KMS-11 (cell line): ENCODE measurements around the gene INPP5A.

Experiments used
- H2AFZ ChIP-seq: fragments of 200-600 bp; sonication (generic); 2 replicates; pipeline ENCODE4 v1.6.1; 2016; ENCODE audit warnings: antibody characterized with exemption, mixed run types, low read depth
- H3K27ac ChIP-seq: fragments of 200-600 bp; sonication (generic); 2 replicates; pipeline ENCODE4 v1.6.1; 2016; ENCODE audit warnings: mild to moderate bottlenecking, mixed run types
- H3K27me3 ChIP-seq: fragments of 200-600 bp; sonication (generic); 2 replicates; pipeline ENCODE4 v1.6.1; 2017; ENCODE audit warnings: mild to moderate bottlenecking, low read depth, mixed run types, moderate library complexity; ENCODE audit not compliant: insufficient read depth
- H3K36me3 ChIP-seq: fragments of 200-600 bp; sonication (generic); 2 replicates; pipeline ENCODE4 v1.6.1; 2017; ENCODE audit warnings: mild to moderate bottlenecking, mixed run types; ENCODE audit not compliant: insufficient read depth
- H3K4me1 ChIP-seq: fragments of 200-600 bp; sonication (generic); 2 replicates; pipeline ENCODE4 v1.6.1; 2016; ENCODE audit warnings: mild to moderate bottlenecking, low read depth, mixed run types; ENCODE audit not compliant: poor library complexity, severe bottlenecking
- H3K4me2 ChIP-seq: fragments of 200-600 bp; sonication (generic); 2 replicates; pipeline ENCODE4 v1.7.0; 2016; ENCODE audit warnings: mild to moderate bottlenecking, mixed run types
- H3K4me3 ChIP-seq: fragments of 200-600 bp; sonication (generic); IDR thresholded peaks from 2 replicates; pipeline ENCODE4 v1.6.1; 2017; ENCODE audit warnings: low read depth, low read length, mixed read lengths; ENCODE audit not compliant: insufficient read depth
- H3K79me2 ChIP-seq: fragments of 200-600 bp; sonication (generic); 2 replicates; pipeline ENCODE4 v1.6.1; 2016; ENCODE audit warnings: low read depth, mixed run types; ENCODE audit not compliant: insufficient read depth
- H3K9ac ChIP-seq: fragments of 200-600 bp; sonication (generic); 2 replicates; pipeline ENCODE4 v1.6.1; 2016; ENCODE audit warnings: mild to moderate bottlenecking, mixed run types
- H4K20me1 ChIP-seq: fragments of 200-600 bp; sonication (generic); 2 replicates; pipeline ENCODE4 v1.6.1; 2016; ENCODE audit warnings: mild to moderate bottlenecking, mixed run types; ENCODE audit not compliant: insufficient read depth
- CTCF ChIP-seq: fragments of 200-600 bp; sonication (generic); conservative IDR thresholded peaks from 2 replicates; pipeline ENCODE4 v1.6.1; 2017; ENCODE audit warnings: low read depth, mild to moderate bottlenecking, antibody characterized with exemption, low read length, moderate library complexity, mixed read lengths

Gene INPP5A

GRCh38 chr10:132707121-132707775 lies 169.7 kb downstream of the INPP5A start:
- Histone ChIP-seq H2AFZ (no peak overlapping the region), H3K9ac (no peak overlapping the region), H3K4me3 (no peak overlapping the region), H3K36me3 (no peaks in the 10 kb centered on the region), H3K27ac (no peak overlapping the region), H3K4me1 (no peaks in the 10 kb centered on the region), H4K20me1 (no peaks in the 10 kb centered on the region), H3K4me2 (no peak overlapping the region), H3K27me3 (no peaks in the 10 kb centered on the region), H3K79me2 (no peaks in the 10 kb centered on the region)
- TF ChIP-seq CTCF: no peak

- TF ChIP-seq CTCF: no peak
- Histone ChIP-seq H3K36me3 (no peaks in the 10 kb centered on the region), H3K9ac (no peak overlapping the region), H3K79me2 (no peaks in the 10 kb centered on the region), H3K4me2 (no peak overlapping the region), H4K20me1 (no peaks in the 10 kb centered on the region), H3K27me3 (no peaks in the 10 kb centered on the region), H3K4me3 (no peak overlapping the region), H3K27ac (no peak overlapping the region), H3K4me1 (no peaks in the 10 kb centered on the region), H2AFZ (no peak overlapping the region)
These were observed 170.2 kb downstream of the INPP5A start for GRCh38 chr10:132707776-132708171.

- no peaks in the 10 kb centered on the region for H3K27me3 ChIP-seq
- no peaks in the 10 kb centered on the region for H4K20me1 ChIP-seq
These were observed 170.9 kb downstream of the INPP5A start for GRCh38 chr10:132708441-132708840.

GRCh38 chr10:132708936-132709335 lies 171.3 kb downstream of the INPP5A start:
- Histone ChIP-seq H3K4me3 (no peak overlapping the region), H2AFZ (no peak overlapping the region), H3K27me3 (no peaks in the 10 kb centered on the region), H3K4me2 (no peak overlapping the region), H4K20me1 (no peaks in the 10 kb centered on the region), H3K9ac (no peak overlapping the region), H3K27ac (no peak overlapping the region), H3K79me2 (no peaks in the 10 kb centered on the region), H3K36me3 (no peaks in the 10 kb centered on the region), H3K4me1 (no peaks in the 10 kb centered on the region)
- TF ChIP-seq CTCF: no peak

More at GRCh38 chr10:132708441-132708840, 170.9 kb downstream of the INPP5A start:
- Histone ChIP-seq H3K4me2 (no peak overlapping the region), H3K4me1 (no peaks in the 10 kb centered on the region), H3K79me2 (no peaks in the 10 kb centered on the region), H3K36me3 (no peaks in the 10 kb centered on the region), H3K27ac (no peak overlapping the region), H2AFZ (no peak overlapping the region), H3K9ac (no peak overlapping the region), H3K4me3 (no peak overlapping the region)
- TF ChIP-seq CTCF: no peak
